Ishikawa (cell line): Measurements from ENCODE around the gene R3HDM2.

Source experiments
- CEBPB ChIP-seq: IDR thresholded peaks from 2 replicates; pipeline ENCODE4 v1.6.1; 2012
- CREB1 ChIP-seq: IDR thresholded peaks from 2 replicates; pipeline ENCODE4 v1.6.1; 2012; ENCODE audit warnings: low read depth
- EGR1 ChIP-seq: IDR thresholded peaks from 2 replicates; pipeline ENCODE4 v1.6.1; 2012
- EP300 ChIP-seq: IDR thresholded peaks from 2 replicates; pipeline ENCODE4 v1.6.1; 2012; ENCODE audit warnings: borderline replicate concordance
- FOXM1 ChIP-seq: IDR thresholded peaks from 2 replicates; pipeline ENCODE4 v1.6.1; 2012; ENCODE audit warnings: low read depth, borderline replicate concordance
- MAX ChIP-seq: IDR thresholded peaks from 2 replicates; pipeline ENCODE4 v1.6.1; 2012
- NFIC ChIP-seq: IDR thresholded peaks from 2 replicates; pipeline ENCODE4 v1.6.1; 2012
- RAD21 ChIP-seq: IDR thresholded peaks from 2 replicates; pipeline ENCODE4 v1.6.1; 2012; ENCODE audit warnings: low read depth
- TAF1 ChIP-seq: IDR thresholded peaks from 2 replicates; pipeline ENCODE4 v1.6.1; 2012; ENCODE audit warnings: low read depth, mild to moderate bottlenecking
- TCF12 ChIP-seq: IDR thresholded peaks from 2 replicates; pipeline ENCODE4 v1.6.1; 2012; ENCODE audit warnings: low read depth
- TEAD4 ChIP-seq: IDR thresholded peaks from 2 replicates; pipeline ENCODE4 v1.6.1; 2012
- YY1 ChIP-seq: IDR thresholded peaks from 2 replicates; pipeline ENCODE4 v1.6.1; 2012; ENCODE audit warnings: low read depth
- ZBTB7A ChIP-seq: IDR thresholded peaks from 2 replicates; pipeline ENCODE4 v1.6.1; 2012; ENCODE audit warnings: low read depth
- TF ChIP-seq, protein P1 (sequence below): IDR thresholded peaks from 2 replicates; pipeline ENCODE4 v1.6.1; 2012
- TF ChIP-seq, protein P2 (sequence below): IDR thresholded peaks from 2 replicates; pipeline ENCODE4 v1.6.1; 2012; ENCODE audit warnings: low read depth, mild to moderate bottlenecking

Gene R3HDM2

DNA sequence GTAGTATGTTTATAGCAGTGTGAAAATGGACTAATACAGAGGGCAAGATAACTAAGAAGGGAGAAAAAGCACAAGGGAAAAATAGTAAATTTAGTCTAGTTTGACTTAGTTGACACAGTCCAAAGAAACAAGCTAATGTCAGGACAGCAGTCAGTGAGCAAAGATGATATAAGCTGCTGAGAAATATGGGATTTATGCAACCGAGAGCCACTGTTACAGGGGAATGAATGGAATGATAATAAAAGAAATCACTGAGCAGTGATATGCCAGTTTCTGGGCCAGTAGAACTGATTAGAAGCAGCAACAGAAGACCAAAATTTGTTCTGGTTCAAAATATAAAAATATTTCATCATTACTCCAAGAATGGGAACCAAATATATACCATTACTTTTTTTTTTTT is 60.1 kb downstream of the R3HDM2 start:
- TF ChIP-seq TAF1 (no peak), CREB1 (no peak), TCF12 (no peak), MAX (no peak)

GRCh38 chr12:57370072-57370471 is 60.8 kb downstream of the R3HDM2 start:
- TF ChIP-seq, protein P1, sequence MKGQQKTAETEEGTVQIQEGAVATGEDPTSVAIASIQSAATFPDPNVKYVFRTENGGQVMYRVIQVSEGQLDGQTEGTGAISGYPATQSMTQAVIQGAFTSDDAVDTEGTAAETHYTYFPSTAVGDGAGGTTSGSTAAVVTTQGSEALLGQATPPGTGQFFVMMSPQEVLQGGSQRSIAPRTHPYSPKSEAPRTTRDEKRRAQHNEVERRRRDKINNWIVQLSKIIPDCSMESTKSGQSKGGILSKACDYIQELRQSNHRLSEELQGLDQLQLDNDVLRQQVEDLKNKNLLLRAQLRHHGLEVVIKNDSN = no peak
- no peak for TF ChIP-seq EP300
- no peak for TF ChIP-seq NFIC
- no peak for TF ChIP-seq ZBTB7A
- TF ChIP-seq, protein P2, sequence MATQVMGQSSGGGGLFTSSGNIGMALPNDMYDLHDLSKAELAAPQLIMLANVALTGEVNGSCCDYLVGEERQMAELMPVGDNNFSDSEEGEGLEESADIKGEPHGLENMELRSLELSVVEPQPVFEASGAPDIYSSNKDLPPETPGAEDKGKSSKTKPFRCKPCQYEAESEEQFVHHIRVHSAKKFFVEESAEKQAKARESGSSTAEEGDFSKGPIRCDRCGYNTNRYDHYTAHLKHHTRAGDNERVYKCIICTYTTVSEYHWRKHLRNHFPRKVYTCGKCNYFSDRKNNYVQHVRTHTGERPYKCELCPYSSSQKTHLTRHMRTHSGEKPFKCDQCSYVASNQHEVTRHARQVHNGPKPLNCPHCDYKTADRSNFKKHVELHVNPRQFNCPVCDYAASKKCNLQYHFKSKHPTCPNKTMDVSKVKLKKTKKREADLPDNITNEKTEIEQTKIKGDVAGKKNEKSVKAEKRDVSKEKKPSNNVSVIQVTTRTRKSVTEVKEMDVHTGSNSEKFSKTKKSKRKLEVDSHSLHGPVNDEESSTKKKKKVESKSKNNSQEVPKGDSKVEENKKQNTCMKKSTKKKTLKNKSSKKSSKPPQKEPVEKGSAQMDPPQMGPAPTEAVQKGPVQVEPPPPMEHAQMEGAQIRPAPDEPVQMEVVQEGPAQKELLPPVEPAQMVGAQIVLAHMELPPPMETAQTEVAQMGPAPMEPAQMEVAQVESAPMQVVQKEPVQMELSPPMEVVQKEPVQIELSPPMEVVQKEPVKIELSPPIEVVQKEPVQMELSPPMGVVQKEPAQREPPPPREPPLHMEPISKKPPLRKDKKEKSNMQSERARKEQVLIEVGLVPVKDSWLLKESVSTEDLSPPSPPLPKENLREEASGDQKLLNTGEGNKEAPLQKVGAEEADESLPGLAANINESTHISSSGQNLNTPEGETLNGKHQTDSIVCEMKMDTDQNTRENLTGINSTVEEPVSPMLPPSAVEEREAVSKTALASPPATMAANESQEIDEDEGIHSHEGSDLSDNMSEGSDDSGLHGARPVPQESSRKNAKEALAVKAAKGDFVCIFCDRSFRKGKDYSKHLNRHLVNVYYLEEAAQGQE = no peak
- TF ChIP-seq TEAD4 = no peak

GRCh38 chr12:57369202-57369601 is 61.6 kb downstream of the R3HDM2 start:
- TF ChIP-seq FOXM1 (no peak), TAF1 (no peak), TEAD4 (no peak), TCF12 (no peak), CEBPB (no peak), ZBTB7A (no peak), NFIC (no peak), MAX (no peak)

GRCh38 chr12:57368349-57369095 is 62.3 kb downstream of the R3HDM2 start:
- TF ChIP-seq CREB1 (no peak), TEAD4 (no peak), EP300 (no peak), FOXM1 (no peak), TAF1 (no peak), EGR1 (no peak), MAX (no peak), RAD21 (no peak)
- TF ChIP-seq, protein P2 = no peak

GRCh38 chr12:57367121-57367520 is 63.7 kb downstream of the R3HDM2 start:
- no peak for TF ChIP-seq CEBPB
- TF ChIP-seq ZBTB7A = no peak
- TF ChIP-seq EGR1 = no peak
- TF ChIP-seq, protein P1 = no peak
- no peak for TF ChIP-seq NFIC
- no peak for TF ChIP-seq TAF1
- no peak for TF ChIP-seq TEAD4
- no peak for TF ChIP-seq YY1
- TF ChIP-seq, protein P2 = no peak
- no peak for TF ChIP-seq FOXM1
- TF ChIP-seq RAD21 = no peak
- TF ChIP-seq MAX = no peak
- TF ChIP-seq TCF12 = no peak
- TF ChIP-seq CREB1 = no peak
- no peak for TF ChIP-seq EP300
